IMR-90 (cell line): ENCODE data around the gene RAB6A. TPM values are rescaled to one million over a fixed set of nuclear protein-coding genes. Genes with fewer than 3 reads are reported as not detected.

ENCODE experiments used
- ATAC-seq: fragments of 200-7000 bp; cut with Tn5 transposase; 2 replicates; pipeline ENCODE4 v1.9.1; 2020; ENCODE audit warnings: low read depth, mild to moderate bottlenecking, moderate library complexity
- BruUV-seq: library from RNA; stranded (reverse); fragments of 400-500 nt; replicated peaks from 2 replicates; lab custom pipeline; 2021; lab: Mats Ljungman, UMichigan
- CTCF ChIA-PET: fragments of 300-600 bp; formaldehyde crosslinking; extraction: SDS; loops from one replicate; lab custom pipeline; 2021; ENCODE audit warnings: antibody characterized with exemption; lab: Yijun Ruan, JAX
- POLR2A ChIA-PET: fragments of 300-600 bp; sonication (Branson Sonifier 250); formaldehyde crosslinking; loops from one replicate; lab custom pipeline; 2022; ENCODE audit warnings: antibody characterized with exemption; ENCODE audit not compliant: unreplicated experiment; lab: Charles Lee
- DNase-seq: peaks from one replicate; pipeline ENCODE4 v3.0.0; 2013
- H2AFZ ChIP-seq: replicated peaks from 2 replicates; pipeline ENCODE3; 2013; ENCODE audit warnings: low read length, mild to moderate bottlenecking; ENCODE audit not compliant: poor library complexity
- H2AK5ac ChIP-seq: 2 replicates; pipeline ENCODE4 v1.6.1; 2013; ENCODE audit warnings: low read depth, low read length, inconsistent platforms
- H2AK9ac ChIP-seq: replicated peaks from 2 replicates; pipeline ENCODE3; 2013; ENCODE audit warnings: mild to moderate bottlenecking, low read depth, low read length, moderate library complexity; ENCODE audit not compliant: poor library complexity
- H2BK120ac ChIP-seq: 2 replicates; pipeline ENCODE4 v1.6.1; 2013; ENCODE audit warnings: low read depth, low read length, inconsistent platforms
- H2BK15ac ChIP-seq: 3 replicates; pipeline ENCODE4 v1.6.1; 2013; ENCODE audit warnings: low read depth, low read length, inconsistent platforms
- H2BK20ac ChIP-seq: 2 replicates; pipeline ENCODE4 v1.6.1; 2013; ENCODE audit warnings: low read depth, mild to moderate bottlenecking, inconsistent platforms, low read length, moderate library complexity
- H2BK5ac ChIP-seq: 2 replicates; pipeline ENCODE4 v1.6.1; 2013; ENCODE audit warnings: mild to moderate bottlenecking, low read depth, low read length, inconsistent platforms; ENCODE audit not compliant: poor library complexity, severe bottlenecking
- H3K14ac ChIP-seq: replicated peaks from 2 replicates; pipeline ENCODE4 v1.6.1; 2013; ENCODE audit warnings: low read depth, low read length, inconsistent platforms
- H3K18ac ChIP-seq: 2 replicates; pipeline ENCODE4 v1.6.1; 2013; ENCODE audit warnings: low read depth, low read length, control low read depth
- H3K23ac ChIP-seq: 2 replicates; pipeline ENCODE4 v1.6.1; 2013; ENCODE audit warnings: low read depth, low read length, inconsistent platforms
- H3K27ac ChIP-seq: 2 replicates; pipeline ENCODE4 v1.5.1; 2013; ENCODE audit warnings: mild to moderate bottlenecking, control low read depth, low read length; ENCODE audit not compliant: insufficient read depth
- H3K27me3 ChIP-seq: 2 replicates; pipeline ENCODE4 v1.6.1; 2013; ENCODE audit warnings: low read length; ENCODE audit not compliant: control insufficient read depth, insufficient read depth
- H3K36me3 ChIP-seq: 2 replicates; pipeline ENCODE4 v1.6.1; 2013; ENCODE audit warnings: low read length, mixed read lengths; ENCODE audit not compliant: control insufficient read depth, insufficient read depth
- H3K4ac ChIP-seq: 2 replicates; pipeline ENCODE4 v1.6.1; 2013; ENCODE audit warnings: low read depth, low read length, inconsistent platforms
- H3K4me1 ChIP-seq: 2 replicates; pipeline ENCODE4 v1.6.1; 2013; ENCODE audit warnings: low read length, mixed read lengths; ENCODE audit not compliant: control insufficient read depth, insufficient read depth
- H3K4me2 ChIP-seq: 2 replicates; pipeline ENCODE4 v1.6.1; 2013; ENCODE audit warnings: low read depth, mild to moderate bottlenecking, control low read depth, low read length, moderate library complexity
- H3K4me3 ChIP-seq: 2 replicates; pipeline ENCODE4 v1.5.1; 2013; ENCODE audit warnings: low read depth, mild to moderate bottlenecking, control low read depth, low read length, moderate library complexity; ENCODE audit not compliant: insufficient read depth
- H3K56ac ChIP-seq: 2 replicates; pipeline ENCODE4 v1.6.1; 2013; ENCODE audit warnings: low read length, inconsistent platforms; ENCODE audit not compliant: insufficient read depth; ENCODE audit errors: extremely low read depth
- H3K79me1 ChIP-seq, 2 experiments: 2 replicates each; pipeline ENCODE4 v1.6.1; 2013; ENCODE audit warnings: low read length in 2 of 2, inconsistent platforms in 1 of 2, low read depth in 1 of 2
- H3K9ac ChIP-seq: 2 replicates; pipeline ENCODE4 v1.6.1; 2013; ENCODE audit warnings: low read depth, low read length, control low read depth
- H3K9me1 ChIP-seq: 2 replicates; pipeline ENCODE4 v1.6.1; 2013; ENCODE audit warnings: low read length, inconsistent platforms; ENCODE audit not compliant: insufficient read depth
- H3K9me3 ChIP-seq: 2 replicates; pipeline ENCODE4 v1.6.1; 2013; ENCODE audit warnings: low read length; ENCODE audit not compliant: control insufficient read depth, insufficient read depth
- H4K20me1 ChIP-seq: 2 replicates; pipeline ENCODE4 v1.6.1; 2013; ENCODE audit warnings: low read length, inconsistent platforms; ENCODE audit not compliant: insufficient read depth
- H4K5ac ChIP-seq: 2 replicates; pipeline ENCODE4 v1.6.1; 2013; ENCODE audit warnings: mild to moderate bottlenecking, low read depth, low read length, control low read depth
- H4K8ac ChIP-seq, 2 experiments: 2 replicates each; pipeline ENCODE4 v1.6.1; 2013; ENCODE audit warnings: low read depth in 2 of 2, low read length in 2 of 2, control low read depth in 1 of 2, inconsistent platforms in 1 of 2
- H4K91ac ChIP-seq: 2 replicates; pipeline ENCODE4 v1.6.1; 2013; ENCODE audit warnings: low read depth, low read length, inconsistent platforms; ENCODE audit not compliant: insufficient read depth
- BHLHE40 ChIP-seq: fragments of 150-350 bp; IDR thresholded peaks from 2 replicates; pipeline ENCODE4 v1.6.1; 2016; ENCODE audit warnings: mild to moderate bottlenecking, low read depth, low read length
- CEBPB ChIP-seq: IDR thresholded peaks from 2 replicates; pipeline ENCODE4 v1.6.1; 2012; ENCODE audit warnings: low read depth, low read length, improper control_type of control experiment
- CHD1 ChIP-seq: IDR thresholded peaks from 2 replicates; pipeline ENCODE4 v1.6.1; 2012; ENCODE audit warnings: low read depth, low read length, improper control_type of control experiment
- FOS ChIP-seq: fragments of 150-350 bp; IDR thresholded peaks from 2 replicates; pipeline ENCODE4 v1.6.1; 2016; ENCODE audit warnings: low read depth, low read length
- MAFK ChIP-seq: IDR thresholded peaks from 2 replicates; pipeline ENCODE4 v1.6.1; 2012; ENCODE audit warnings: low read depth, low read length, improper control_type of control experiment
- MAZ ChIP-seq: IDR thresholded peaks from 2 replicates; pipeline ENCODE4 v1.6.1; 2012; ENCODE audit warnings: low read depth, mild to moderate bottlenecking, low read length, improper control_type of control experiment, moderate library complexity, borderline replicate concordance
- MXI1 ChIP-seq: IDR thresholded peaks from 2 replicates; pipeline ENCODE4 v1.6.1; 2012; ENCODE audit warnings: low read depth, mild to moderate bottlenecking, low read length, moderate library complexity, borderline replicate concordance
- NFE2L2 ChIP-seq: fragments of 150-350 bp; IDR thresholded peaks from 2 replicates; pipeline ENCODE4 v1.6.1; 2016; ENCODE audit warnings: low read depth, mild to moderate bottlenecking, low read length
- POLR2A ChIP-seq: IDR thresholded peaks from 2 replicates; pipeline ENCODE4 v1.6.1; 2012; ENCODE audit warnings: mild to moderate bottlenecking, low read depth, low read length
- RAD21 ChIP-seq: IDR thresholded peaks from 2 replicates; pipeline ENCODE4 v1.6.1; 2012; ENCODE audit warnings: low read length, improper control_type of control experiment
- RCOR1 ChIP-seq: IDR thresholded peaks from 2 replicates; pipeline ENCODE4 v1.6.1; 2012; ENCODE audit warnings: mild to moderate bottlenecking, low read length, improper control_type of control experiment; ENCODE audit not compliant: insufficient replicate concordance
- RFX5 ChIP-seq: IDR thresholded peaks from 2 replicates; pipeline ENCODE4 v1.8.0; 2012; ENCODE audit warnings: low read depth, mild to moderate bottlenecking, low read length, moderate library complexity
- SMC3 ChIP-seq: fragments of 150-350 bp; IDR thresholded peaks from 2 replicates; pipeline ENCODE4 v1.6.1; 2016; ENCODE audit warnings: low read depth, mild to moderate bottlenecking, antibody characterized with exemption, low read length, moderate library complexity
- USF2 ChIP-seq: fragments of 150-350 bp; IDR thresholded peaks from 2 replicates; pipeline ENCODE4 v1.6.1; 2017; ENCODE audit warnings: mild to moderate bottlenecking, antibody characterized with exemption, low read length, low read depth
- WGBS, 2 experiments: methylation state at CpG; one replicate each; pipeline versions ENCODE4 v1.1.5 to v1.1.7; 2013; ENCODE audit warnings: missing lambda C conversion rate in 2 of 2; ENCODE audit not compliant: insufficient read length in 1 of 2; ENCODE audit errors: extremely low coverage in 2 of 2; 5-methylcytosine and 5-hydroxymethylcytosine counted together
- dilution Hi-C: fragments of 300-500 bp; cut with HindIII; formaldehyde crosslinking; loops from one replicate; pipeline ENCODE4 v1.14.3; 2018; ENCODE audit warnings: low sequenced_read_pairs; ENCODE audit not compliant: unreplicated experiment
- in situ Hi-C: fragments of 300-500 bp; cut with MboI; formaldehyde crosslinking; loops from 3 replicates; pipeline ENCODE4 v1.14.3; 2019; ENCODE audit warnings: low sequenced_read_pairs, inconsistent platforms, mixed read lengths
- intact Hi-C: fragments of 100-400 bp; cut with micrococcal nuclease; formaldehyde crosslinking; loops from 2 replicates; pipeline ENCODE4 v1.10.0; 2022
- polyA plus RNA-seq, 3 experiments: library from polyadenylated mRNA; depleted of rRNA; stranded (reverse); fragments of >200 nt; gene quantifications; 2 replicates each; pipeline ENCODE4 v1.2.3, GENCODE V29; 2012; ENCODE audit warnings: low replicate concordance in 1 of 3
- total RNA-seq: library from RNA; depleted of rRNA; stranded (reverse); fragments of >200 nt; gene quantifications from 2 replicates; pipeline ENCODE4 v1.2.3, GENCODE V29; 2012
- TF ChIP-seq, protein P1 (sequence below): fragments of 150-350 bp; IDR thresholded peaks from 2 replicates; pipeline ENCODE4 v1.6.1; 2016; ENCODE audit warnings: low read depth, mild to moderate bottlenecking, low read length, moderate library complexity, borderline replicate concordance
- TF ChIP-seq, protein P2 (sequence below): conservative IDR thresholded peaks from 2 replicates; pipeline ENCODE4 v1.5.1; 2012; ENCODE audit warnings: mild to moderate bottlenecking, low read depth, low read length, improper control_type of control experiment

The RAB6A gene
- total and polyA plus RNA-seq, 2 of the 4 experiments (the other 2 are of a cell fraction): 65.5 to 81.0 TPM

- no peaks in the 10 kb centered on the region for H3K4me1 ChIP-seq
- no peak overlapping the region for H2BK120ac ChIP-seq
- peaks cover 4% of the 10 kb centered on the region for H3K36me3 ChIP-seq
- no CpG with 5 or more reads among the region's 5 CpGs for WGBS, 2 experiments
- H4K91ac ChIP-seq: no peak overlapping the region
- no peaks in the 10 kb centered on the region for H3K27me3 ChIP-seq
- H3K14ac ChIP-seq: no peak overlapping the region
- ATAC-seq (no peak), DNase-seq (no peak)
- peaks cover 11% of the 10 kb centered on the region for H3K9me1 ChIP-seq
- H4K8ac ChIP-seq: no peak overlapping the region
- no peak overlapping the region for H3K4me3 ChIP-seq
- intact Hi-C loops: no loop called here
- H2AK9ac ChIP-seq: no peak overlapping the region
- BruUV-seq: no TSS peak
- no peak overlapping the region for H2AK5ac ChIP-seq
- H3K56ac ChIP-seq: no peak overlapping the region
- in situ Hi-C loops: no loop called here
- peaks cover 10 to 68% of the 10 kb centered on the region in 2 experiments; a peak in 3 of 4 replicates for H3K79me1 ChIP-seq
- no peak overlapping the region for H2BK15ac ChIP-seq
- no peak overlapping the region for H2AFZ ChIP-seq
- H3K27ac ChIP-seq: no peak overlapping the region
- ChIA-PET CTCF (no interaction called here), POLR2A (no interaction called here)
- no peaks in the 10 kb centered on the region for H3K9me3 ChIP-seq
- H4K20me1 ChIP-seq: peaks cover 96% of the 10 kb centered on the region
- dilution Hi-C loops: no loop called here
- no peak overlapping the region for H3K4ac ChIP-seq
- no peak overlapping the region for H3K18ac ChIP-seq
- no peak overlapping the region for H2BK20ac ChIP-seq
- no peak overlapping the region for H3K9ac ChIP-seq
- no peak overlapping the region for H2BK5ac ChIP-seq
- H3K23ac ChIP-seq: no peak overlapping the region
- TF ChIP-seq SMC3 (no peak), FOS (no peak), MAFK (no peak), MAZ (no peak), CEBPB (no peak), RAD21 (no peak), MXI1 (no peak), BHLHE40 (no peak), POLR2A (no peak), USF2 (no peak), RFX5 (no peak), CHD1 (no peak), NFE2L2 (no peak), RCOR1 (no peak)
- TF ChIP-seq, protein P1, sequence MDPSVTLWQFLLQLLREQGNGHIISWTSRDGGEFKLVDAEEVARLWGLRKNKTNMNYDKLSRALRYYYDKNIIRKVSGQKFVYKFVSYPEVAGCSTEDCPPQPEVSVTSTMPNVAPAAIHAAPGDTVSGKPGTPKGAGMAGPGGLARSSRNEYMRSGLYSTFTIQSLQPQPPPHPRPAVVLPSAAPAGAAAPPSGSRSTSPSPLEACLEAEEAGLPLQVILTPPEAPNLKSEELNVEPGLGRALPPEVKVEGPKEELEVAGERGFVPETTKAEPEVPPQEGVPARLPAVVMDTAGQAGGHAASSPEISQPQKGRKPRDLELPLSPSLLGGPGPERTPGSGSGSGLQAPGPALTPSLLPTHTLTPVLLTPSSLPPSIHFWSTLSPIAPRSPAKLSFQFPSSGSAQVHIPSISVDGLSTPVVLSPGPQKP: no peak
- TF ChIP-seq, protein P2, sequence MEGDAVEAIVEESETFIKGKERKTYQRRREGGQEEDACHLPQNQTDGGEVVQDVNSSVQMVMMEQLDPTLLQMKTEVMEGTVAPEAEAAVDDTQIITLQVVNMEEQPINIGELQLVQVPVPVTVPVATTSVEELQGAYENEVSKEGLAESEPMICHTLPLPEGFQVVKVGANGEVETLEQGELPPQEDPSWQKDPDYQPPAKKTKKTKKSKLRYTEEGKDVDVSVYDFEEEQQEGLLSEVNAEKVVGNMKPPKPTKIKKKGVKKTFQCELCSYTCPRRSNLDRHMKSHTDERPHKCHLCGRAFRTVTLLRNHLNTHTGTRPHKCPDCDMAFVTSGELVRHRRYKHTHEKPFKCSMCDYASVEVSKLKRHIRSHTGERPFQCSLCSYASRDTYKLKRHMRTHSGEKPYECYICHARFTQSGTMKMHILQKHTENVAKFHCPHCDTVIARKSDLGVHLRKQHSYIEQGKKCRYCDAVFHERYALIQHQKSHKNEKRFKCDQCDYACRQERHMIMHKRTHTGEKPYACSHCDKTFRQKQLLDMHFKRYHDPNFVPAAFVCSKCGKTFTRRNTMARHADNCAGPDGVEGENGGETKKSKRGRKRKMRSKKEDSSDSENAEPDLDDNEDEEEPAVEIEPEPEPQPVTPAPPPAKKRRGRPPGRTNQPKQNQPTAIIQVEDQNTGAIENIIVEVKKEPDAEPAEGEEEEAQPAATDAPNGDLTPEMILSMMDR: no peak
- H4K5ac ChIP-seq: no peak overlapping the region
- no peak overlapping the region for H3K4me2 ChIP-seq
Observed at GRCh38 chr11:73750228-73750627, 10.6 kb downstream of the RAB6A start.
